ENCODE data around the gene FAAP20.

The FAAP20 gene

GRCh38 chr1:2152954-2153353, 41.6 kb downstream of the FAAP20 start:
- no peaks in the 10 kb centered on the region for H4K20me1 ChIP-seq (ENCODE audit: low read depth, low read length)
- H3K27ac ChIP-seq (ENCODE audit: low read depth, low read length): no peak overlapping the region
- H3K79me2 ChIP-seq (ENCODE audit: insufficient read depth, low read length): no peaks in the 10 kb centered on the region
- no peaks in the 10 kb centered on the region for H3K27me3 ChIP-seq (ENCODE audit: low read length)
- H3K9ac ChIP-seq (ENCODE audit: low read length): no peak overlapping the region
- no peak overlapping the region for H3K4me3 ChIP-seq (ENCODE audit: insufficient read depth, low read length, poor library complexity, severe bottlenecking)
- H3K4me2 ChIP-seq (ENCODE audit: low read depth, low read length, poor library complexity, severe bottlenecking): no peak overlapping the region
- no peaks in the 10 kb centered on the region for H3K9me3 ChIP-seq (ENCODE audit: insufficient read depth, low read length)
- H3F3A ChIP-seq (ENCODE audit: insufficient read depth): no peaks in the 10 kb centered on the region
- H2AFZ ChIP-seq (ENCODE audit: low read depth, low read length, severe bottlenecking): no peak overlapping the region
- TF ChIP-seq CTCF (IDR thresholded peaks at IDR 0.05; ENCODE audit: insufficient read depth, low read length, poor library complexity, severe bottlenecking) (no peak), EZH2phosphoT487 (conservative IDR thresholded peaks at IDR 0.05; ENCODE audit: low read length) (no peak)
- no peaks in the 10 kb centered on the region for H3K9me2 ChIP-seq (replicated peaks; ENCODE audit: insufficient read depth, low read length)
- no peaks in the 10 kb centered on the region for H3K36me3 ChIP-seq (ENCODE audit: low read length)

GRCh38 chr1:2151911-2152310, 42.7 kb downstream of the FAAP20 start:
- no peak overlapping the region for H3K9ac ChIP-seq (ENCODE audit: low read length)
- no peak overlapping the region for H3K4me3 ChIP-seq (ENCODE audit: insufficient read depth, low read length, poor library complexity, severe bottlenecking)
- no peaks in the 10 kb centered on the region for H3K36me3 ChIP-seq (ENCODE audit: low read length)
- H3K27me3 ChIP-seq (ENCODE audit: low read length): no peaks in the 10 kb centered on the region
- TF ChIP-seq EZH2phosphoT487 (conservative IDR thresholded peaks at IDR 0.05; ENCODE audit: low read length): no peak
- no peak for TF ChIP-seq CTCF (IDR thresholded peaks at IDR 0.05; ENCODE audit: insufficient read depth, low read length, poor library complexity, severe bottlenecking)
- H3K79me2 ChIP-seq (ENCODE audit: insufficient read depth, low read length): no peaks in the 10 kb centered on the region
- no peak overlapping the region for H3K4me2 ChIP-seq (ENCODE audit: low read depth, low read length, poor library complexity, severe bottlenecking)
- no peak overlapping the region for H2AFZ ChIP-seq (ENCODE audit: low read depth, low read length, severe bottlenecking)
- H3K9me3 ChIP-seq (ENCODE audit: insufficient read depth, low read length): no peaks in the 10 kb centered on the region
- H3K9me2 ChIP-seq (replicated peaks; ENCODE audit: insufficient read depth, low read length): no peaks in the 10 kb centered on the region
- H3K27ac ChIP-seq (ENCODE audit: low read depth, low read length): no peak overlapping the region
- H4K20me1 ChIP-seq (ENCODE audit: low read depth, low read length): no peaks in the 10 kb centered on the region
- no peaks in the 10 kb centered on the region for H3F3A ChIP-seq (ENCODE audit: insufficient read depth)

GRCh38 chr1:2151252-2151651, 43.3 kb downstream of the FAAP20 start:
- Histone ChIP-seq H3K27me3 (ENCODE audit: low read length) (no peaks in the 10 kb centered on the region), H3K4me2 (ENCODE audit: low read depth, low read length, poor library complexity, severe bottlenecking) (no peak overlapping the region), H3K4me3 (ENCODE audit: insufficient read depth, low read length, poor library complexity, severe bottlenecking) (no peak overlapping the region), H3K27ac (ENCODE audit: low read depth, low read length) (no peak overlapping the region), H3K79me2 (ENCODE audit: insufficient read depth, low read length) (no peaks in the 10 kb centered on the region), H3F3A (ENCODE audit: insufficient read depth) (no peaks in the 10 kb centered on the region), H2AFZ (ENCODE audit: low read depth, low read length, severe bottlenecking) (no peak overlapping the region), H4K20me1 (ENCODE audit: low read depth, low read length) (no peaks in the 10 kb centered on the region), H3K9me3 (ENCODE audit: insufficient read depth, low read length) (no peaks in the 10 kb centered on the region), H3K36me3 (ENCODE audit: low read length) (no peaks in the 10 kb centered on the region), H3K9ac (ENCODE audit: low read length) (no peak overlapping the region), H3K9me2 (replicated peaks; ENCODE audit: insufficient read depth, low read length) (no peaks in the 10 kb centered on the region)
- TF ChIP-seq EZH2phosphoT487 (conservative IDR thresholded peaks at IDR 0.05; ENCODE audit: low read length) (no peak), CTCF (IDR thresholded peaks at IDR 0.05; ENCODE audit: insufficient read depth, low read length, poor library complexity, severe bottlenecking) (no peak)
